Stimulated activated naive CD8-positive, alpha-beta T cell treated with anti-CD3 and anti-CD28 coated beads, Interleukin-15, amount 100 ng/mL, for 72 hours (primary cell): ENCODE measurements around the gene SCYGR6.

Experiments used
- ATAC-seq: fragments of 150-1000 bp; cut with Tn5 transposase; 2 replicates; pipeline ENCODE4 v1.10.0; 2021; ENCODE audit warnings: mild to moderate bottlenecking, moderate library complexity
- DNase-seq, 2 donors: peaks; one replicate each; pipeline ENCODE4 v3.0.0; 2021 to 2022
- H3K27ac Mint-ChIP-seq, 2 donors: one replicate each; pipeline ENCODE4 v1.8.0; 2022; ENCODE audit warnings: mild to moderate bottlenecking in 2 of 2, mixed read lengths in 2 of 2, moderate library complexity in 2 of 2
- H3K27me3 Mint-ChIP-seq: one replicate; pipeline ENCODE4 v1.8.0; 2022; ENCODE audit warnings: mixed read lengths
- H3K4me1 Mint-ChIP-seq: one replicate; pipeline ENCODE4 v1.8.0; 2022; ENCODE audit warnings: mild to moderate bottlenecking, mixed read lengths
- H3K4me3 Mint-ChIP-seq, 2 donors: one replicate each; pipeline ENCODE4 v1.8.0; 2022; ENCODE audit warnings: mild to moderate bottlenecking in 2 of 2, mixed read lengths in 2 of 2, moderate library complexity in 1 of 2
- H3K9me3 Mint-ChIP-seq, 2 donors: one replicate each; pipeline ENCODE4 v1.8.0; 2022; ENCODE audit warnings: mixed read lengths in 2 of 2

The SCYGR6 gene

DNA sequence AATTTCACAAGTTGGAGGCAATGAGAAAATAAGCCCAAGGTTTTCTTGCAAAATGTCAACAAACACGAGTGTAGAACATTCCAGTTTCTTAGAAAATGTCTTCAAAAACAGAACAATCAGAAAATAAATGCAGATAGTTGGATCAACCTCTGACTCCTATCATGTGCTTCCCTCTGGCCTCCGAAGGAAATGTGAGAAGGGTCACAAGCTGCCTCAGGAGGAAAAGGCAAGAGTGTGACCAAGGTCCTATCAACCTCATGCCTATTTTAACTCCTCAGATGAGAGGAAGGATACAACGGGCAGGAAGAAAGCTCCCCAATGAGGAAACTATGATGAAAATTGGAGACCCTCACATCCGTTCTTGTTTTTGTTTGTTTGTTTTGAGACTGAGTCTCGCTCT lies 50.1 kb downstream of the SCYGR6 start:
- no peak for ATAC-seq
- H3K4me3 Mint-ChIP-seq: no peak overlapping the region
- H3K27me3 Mint-ChIP-seq: peaks cover 10% of the 10 kb centered on the region
- no peaks in the 10 kb centered on the region for H3K4me1 Mint-ChIP-seq
- no peak for DNase-seq
- H3K27ac Mint-ChIP-seq: no peak overlapping the region
- no peaks in the 10 kb centered on the region for H3K9me3 Mint-ChIP-seq
